Measurements from ENCODE around the gene TAT. TPM values are rescaled to one million over a fixed set of nuclear protein-coding genes. Genes with fewer than 3 reads are reported as not detected.
"Not testable (repeated sequence)": the region's sequence is repeated elsewhere in the genome, so short reads cannot be mapped to it uniquely, and the experiment has no call there.

Gene TAT
- total RNA-seq, 2 donors from 2014 or later = not detected

GRCh38 chr16:71594000-71594646 is 17.2 kb upstream of the TAT start:
- Mint-ChIP-seq H3K4me3 (no peak overlapping the region), H3K36me3 (ENCODE audit: low read depth) (no peaks in the 10 kb centered on the region), H3K27me3 (peaks cover 50% of the 10 kb centered on the region), H3K9me3 (no peaks in the 10 kb centered on the region), H3K4me1 (no peaks in the 10 kb centered on the region), H3K27ac (no peak overlapping the region)
- no peak for ATAC-seq (replicated peaks)

- ATAC-seq (replicated peaks) = no peak
- Mint-ChIP-seq H3K4me1 (no peaks in the 10 kb centered on the region), H3K4me3 (no peak overlapping the region), H3K27me3 (peaks cover 48% of the 10 kb centered on the region), H3K36me3 (ENCODE audit: low read depth) (no peaks in the 10 kb centered on the region), H3K27ac (no peak overlapping the region), H3K9me3 (no peaks in the 10 kb centered on the region)
Observed at GRCh38 chr16:71593048-71593999, 16.4 kb upstream of the TAT start.

GRCh38 chr16:71591917-71592316 is 15.0 kb upstream of the TAT start:
- Mint-ChIP-seq H3K27me3 (peaks cover 44% of the 10 kb centered on the region), H3K4me1 (no peaks in the 10 kb centered on the region), H3K27ac (no peak overlapping the region), H3K4me3 (no peak overlapping the region), H3K9me3 (no peaks in the 10 kb centered on the region), H3K36me3 (ENCODE audit: low read depth) (no peaks in the 10 kb centered on the region)
- no peak for ATAC-seq (replicated peaks)

- Mint-ChIP-seq H3K9me3 (no peaks in the 10 kb centered on the region), H3K27ac (no peak overlapping the region), H3K36me3 (ENCODE audit: low read depth) (no peaks in the 10 kb centered on the region), H3K27me3 (peaks cover 47% of the 10 kb centered on the region), H3K4me1 (no peaks in the 10 kb centered on the region), H3K4me3 (no peak overlapping the region)
- no peak for ATAC-seq (replicated peaks)
Observed at GRCh38 chr16:71590584-71590983, 13.7 kb upstream of the TAT start.

DNA sequence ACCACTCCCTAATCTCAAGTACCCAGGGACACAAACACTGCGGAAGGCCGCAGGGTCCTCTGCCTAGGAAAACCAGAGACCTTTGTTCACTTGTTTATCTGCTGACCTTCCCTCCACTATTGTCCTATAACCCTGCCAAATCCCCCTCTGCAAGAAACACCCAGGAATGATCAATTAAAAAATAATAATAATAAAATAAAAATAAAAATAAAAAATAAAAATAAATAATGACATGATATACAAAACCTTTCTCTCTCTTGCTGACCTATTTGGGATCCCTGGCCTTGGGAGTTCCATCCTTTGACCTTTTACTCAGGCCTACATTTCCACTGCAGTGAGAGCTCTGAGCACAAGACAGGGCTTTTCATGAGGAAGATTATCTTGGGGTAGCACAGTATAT is 13.2 kb upstream of the TAT start:
- H3K4me3 Mint-ChIP-seq; ATAC-seq (replicated peaks); H3K27ac Mint-ChIP-seq; H3K36me3 Mint-ChIP-seq (ENCODE audit: low read depth); H3K9me3 Mint-ChIP-seq; H3K4me1 Mint-ChIP-seq: not testable (repeated sequence)
- H3K27me3 Mint-ChIP-seq = peaks cover 48% of the 10 kb centered on the region

DNA sequence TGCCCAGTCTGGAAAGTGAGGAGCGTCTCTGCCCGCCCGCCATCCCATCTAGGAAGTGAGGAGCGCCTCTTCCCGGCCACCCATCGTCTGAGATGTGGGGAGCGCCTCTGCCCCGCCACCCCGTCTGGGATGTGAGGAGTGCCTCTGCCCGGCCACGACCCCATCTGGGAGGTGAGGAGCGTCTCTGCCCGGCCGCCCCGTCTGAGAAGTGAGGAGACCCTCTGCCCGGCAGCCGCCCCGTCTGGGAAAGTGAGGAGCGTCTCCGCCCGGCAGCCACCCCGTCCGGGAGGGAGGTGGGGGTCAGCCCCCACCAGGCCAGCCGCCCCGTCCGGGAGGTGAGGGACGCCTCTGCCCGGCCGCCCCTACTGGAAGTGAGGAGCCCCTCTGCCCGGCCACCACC is 12.4 kb upstream of the TAT start:
- H3K36me3 Mint-ChIP-seq (ENCODE audit: low read depth); ATAC-seq (replicated peaks); H3K4me3 Mint-ChIP-seq; H3K4me1 Mint-ChIP-seq; H3K9me3 Mint-ChIP-seq; H3K27ac Mint-ChIP-seq: not testable (repeated sequence)
- H3K27me3 Mint-ChIP-seq = peaks cover 52% of the 10 kb centered on the region

- no peaks in the 10 kb centered on the region for H3K4me1 Mint-ChIP-seq
Observed at GRCh38 chr16:71585318-71585703, 8.4 kb upstream of the TAT start.

GRCh38 chr16:71584543-71585317 is 7.8 kb upstream of the TAT start:
- Mint-ChIP-seq H3K4me3 (no peak overlapping the region), H3K27me3 (peaks cover 36% of the 10 kb centered on the region), H3K36me3 (ENCODE audit: low read depth) (no peaks in the 10 kb centered on the region), H3K27ac (no peak overlapping the region), H3K9me3 (no peaks in the 10 kb centered on the region), H3K4me1 (no peaks in the 10 kb centered on the region)
- ATAC-seq (replicated peaks) = no peak

More at GRCh38 chr16:71585318-71585703, 8.4 kb upstream of the TAT start:
- Mint-ChIP-seq H3K27me3 (peaks cover 34% of the 10 kb centered on the region), H3K4me3 (no peak overlapping the region), H3K9me3 (no peaks in the 10 kb centered on the region), H3K27ac (no peak overlapping the region), H3K36me3 (ENCODE audit: low read depth) (no peaks in the 10 kb centered on the region)
- no peak for ATAC-seq (replicated peaks)

DNA sequence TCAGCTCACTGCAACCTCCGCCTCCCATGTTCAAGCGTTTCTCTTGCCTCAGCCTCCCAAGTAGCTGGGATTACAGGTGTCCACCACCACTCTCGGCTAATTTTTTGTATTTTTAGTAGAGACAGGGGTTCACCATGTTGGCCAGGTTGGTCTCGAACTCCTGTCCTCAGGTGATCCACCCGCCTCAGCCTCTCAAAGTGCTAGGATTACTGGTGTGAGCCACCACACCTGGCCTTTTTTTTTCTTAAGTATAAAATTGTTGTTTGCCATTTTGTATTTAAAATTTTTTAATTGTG is 5.6 kb upstream of the TAT start:
- H3K4me3 Mint-ChIP-seq; H3K9me3 Mint-ChIP-seq; H3K27ac Mint-ChIP-seq; H3K4me1 Mint-ChIP-seq; H3K36me3 Mint-ChIP-seq (ENCODE audit: low read depth); ATAC-seq (replicated peaks): not testable (repeated sequence)
- peaks cover 36% of the 10 kb centered on the region for H3K27me3 Mint-ChIP-seq

- Mint-ChIP-seq H3K4me3 (no peak overlapping the region), H3K36me3 (ENCODE audit: low read depth) (no peaks in the 10 kb centered on the region), H3K9me3 (no peaks in the 10 kb centered on the region), H3K27me3 (peaks cover 17% of the 10 kb centered on the region), H3K27ac (no peak overlapping the region), H3K4me1 (no peaks in the 10 kb centered on the region)
- no peak for ATAC-seq (replicated peaks)
Observed at GRCh38 chr16:71574702-71575101, 2.2 kb downstream of the TAT start.

DNA sequence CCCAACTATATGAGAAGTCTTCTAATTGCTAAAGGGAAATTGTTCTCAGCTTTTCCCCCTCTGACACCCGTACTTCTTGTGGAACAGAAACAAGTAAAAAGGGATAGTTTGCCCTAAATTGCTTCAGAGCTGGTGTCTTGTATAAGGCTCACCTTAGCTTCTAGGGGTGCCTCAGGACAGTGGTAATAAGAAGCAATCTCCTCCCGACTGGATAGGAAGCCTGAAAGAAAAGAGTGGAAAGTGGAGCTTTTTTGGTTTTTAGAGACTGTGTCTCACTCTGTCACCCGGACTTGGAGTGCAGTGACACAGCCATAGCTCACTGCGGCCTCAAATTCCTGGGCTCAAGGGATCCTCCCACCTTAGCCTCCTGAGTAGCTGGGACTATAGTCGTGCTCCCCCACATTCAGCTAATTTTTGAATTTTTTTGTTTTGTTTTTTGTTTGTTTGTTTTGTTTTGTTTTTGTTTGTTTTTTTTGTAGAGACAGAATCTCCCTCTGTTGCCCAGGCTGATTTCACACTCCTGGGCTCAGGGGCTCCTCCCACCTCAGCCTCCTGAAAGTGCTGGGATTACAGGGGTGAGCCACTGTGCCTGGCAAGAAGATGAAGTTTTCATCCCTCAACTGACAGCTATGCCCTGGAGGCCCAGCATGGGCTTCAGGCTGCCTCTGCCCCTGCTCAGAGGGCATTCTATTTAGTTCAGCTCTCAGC is 3.4 kb downstream of the TAT start:
- no peaks in the 10 kb centered on the region for H3K9me3 Mint-ChIP-seq
- no peaks in the 10 kb centered on the region for H3K4me1 Mint-ChIP-seq
- no peak overlapping the region for H3K4me3 Mint-ChIP-seq
- H3K27me3 Mint-ChIP-seq = peaks cover 17% of the 10 kb centered on the region
- ATAC-seq (replicated peaks) = no peak
- H3K27ac Mint-ChIP-seq = no peak overlapping the region
- no peaks in the 10 kb centered on the region for H3K36me3 Mint-ChIP-seq (ENCODE audit: low read depth)

GRCh38 chr16:71572497-71573116 is 4.3 kb downstream of the TAT start:
- H3K27me3 Mint-ChIP-seq = peaks cover 13% of the 10 kb centered on the region
- ATAC-seq (replicated peaks) = no peak
- H3K9me3 Mint-ChIP-seq = no peaks in the 10 kb centered on the region
- H3K4me1 Mint-ChIP-seq = no peaks in the 10 kb centered on the region
- no peak overlapping the region for H3K27ac Mint-ChIP-seq
- H3K4me3 Mint-ChIP-seq = no peak overlapping the region
- no peaks in the 10 kb centered on the region for H3K36me3 Mint-ChIP-seq (ENCODE audit: low read depth)

DNA sequence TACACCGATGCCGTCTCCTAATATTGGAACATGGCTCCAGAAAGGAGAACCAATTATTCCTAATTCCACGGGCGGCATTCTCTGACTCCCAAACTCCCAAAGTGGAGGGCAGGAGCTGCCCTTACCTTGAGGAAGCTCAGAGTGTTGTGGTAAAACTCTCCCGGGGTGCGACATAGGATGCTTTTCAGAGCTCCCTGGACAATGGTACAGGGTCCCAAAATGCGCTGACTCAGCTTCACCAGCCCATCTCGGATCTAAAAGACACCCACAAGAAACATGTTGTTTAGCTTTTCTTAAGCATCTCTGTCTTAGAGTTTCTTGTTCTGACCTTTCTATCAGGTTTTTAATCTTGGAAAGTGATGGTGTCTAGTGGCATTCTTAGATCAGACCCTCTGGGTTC is 6.7 kb downstream of the TAT start:
- Mint-ChIP-seq H3K4me1 (peaks cover 10% of the 10 kb centered on the region), H3K36me3 (ENCODE audit: low read depth) (peaks cover 5% of the 10 kb centered on the region), H3K27me3 (peaks cover 4% of the 10 kb centered on the region), H3K4me3 (no peak overlapping the region), H3K27ac (no peak overlapping the region), H3K9me3 (no peaks in the 10 kb centered on the region)
- ATAC-seq (replicated peaks) = no peak

GRCh38 chr16:71569621-71570020 is 7.3 kb downstream of the TAT start:
- H3K9me3 Mint-ChIP-seq = no peaks in the 10 kb centered on the region
- H3K4me1 Mint-ChIP-seq = peaks cover 10% of the 10 kb centered on the region
- H3K36me3 Mint-ChIP-seq (ENCODE audit: low read depth) = peaks cover 10% of the 10 kb centered on the region
- no peak overlapping the region for H3K4me3 Mint-ChIP-seq
- no peak for ATAC-seq (replicated peaks)
- H3K27me3 Mint-ChIP-seq = peaks cover 4% of the 10 kb centered on the region
- H3K27ac Mint-ChIP-seq = no peak overlapping the region
